ENCODE data around the gene ABHD11. TPM values are rescaled to one million over a fixed set of nuclear protein-coding genes. Genes with fewer than 3 reads are reported as not detected.
"Not testable (repeated sequence)": the region's sequence is repeated elsewhere in the genome, so short reads cannot be mapped to it uniquely, and the experiment has no call there.

The ABHD11 gene
- total RNA-seq, 1 experiment from 2014 or later: 18.9 TPM

- H3K36me3 Mint-ChIP-seq (ENCODE audit: insufficient read depth, unreplicated experiment): peaks cover 6% of the 10 kb centered on the region
- peaks cover 28% of the 10 kb centered on the region for H3K4me1 Mint-ChIP-seq (ENCODE audit: insufficient read depth, unreplicated experiment)
- no peaks in the 10 kb centered on the region for H3K27me3 Mint-ChIP-seq (ENCODE audit: insufficient read depth, unreplicated experiment)
- no TSS peak for BruUV-seq (replicated peaks)
- no peak overlapping the region for H3K27ac Mint-ChIP-seq (ENCODE audit: low read depth, unreplicated experiment)
- ChIA-PET CTCF (interaction anchor here (0.6 to 3.2 kb wide), 5 partner anchors 10 to 139 kb away, joined by 3 to 18 read pairs (median 5); no protein-coding TSS in a partner anchor), POLR2A (interaction anchor here (0.6 to 3.1 kb wide), 11 partner anchors 10 to 459 kb away, joined by 3 to 18 read pairs (median 4); partner anchors contain the start of gene ABHD11)
- intact Hi-C loops (cut with micrococcal nuclease): no loop called here
- peak; percentile 97 for DNase-seq (ENCODE audit: unreplicated experiment)
- no peaks in the 10 kb centered on the region for H3K9me3 Mint-ChIP-seq (ENCODE audit: unreplicated experiment)
- TF ChIP-seq CTCF (IDR thresholded peaks at IDR 0.05; ENCODE audit: unreplicated experiment): no peak
- peak overlapping the region; percentile 53 for H3K4me3 Mint-ChIP-seq (ENCODE audit: unreplicated experiment)
These were observed 22.8 kb downstream of the ABHD11 start for GRCh38 chr7:73715648-73716317.

- BruUV-seq (replicated peaks); H3K27me3 Mint-ChIP-seq (ENCODE audit: insufficient read depth, unreplicated experiment); H3K9me3 Mint-ChIP-seq (ENCODE audit: unreplicated experiment); H3K4me3 Mint-ChIP-seq (ENCODE audit: unreplicated experiment); DNase-seq (ENCODE audit: unreplicated experiment); intact Hi-C loops (cut with micrococcal nuclease); H3K27ac Mint-ChIP-seq (ENCODE audit: low read depth, unreplicated experiment): not testable (repeated sequence)
- Mint-ChIP-seq H3K4me1 (ENCODE audit: insufficient read depth, unreplicated experiment) (peaks cover 22% of the 10 kb centered on the region), H3K36me3 (ENCODE audit: insufficient read depth, unreplicated experiment) (peaks cover 11% of the 10 kb centered on the region)
- ChIA-PET POLR2A (interaction anchor here (0.7 to 1.1 kb wide), 2 partner anchors 12 to 14 kb away, joined by 3 to 4 read pairs; no protein-coding TSS in a partner anchor), CTCF (interaction anchor here (0.7 to 1.8 kb wide), 5 partner anchors 8 to 106 kb away, joined by 3 to 9 read pairs (median 3); no protein-coding TSS in a partner anchor)
These were observed 25.3 kb downstream of the ABHD11 start for GRCh38 chr7:73713319-73713718.

GRCh38 chr7:73712773-73713172 lies 25.8 kb downstream of the ABHD11 start:
- Mint-ChIP-seq H3K4me3 (ENCODE audit: unreplicated experiment) (no peak overlapping the region), H3K4me1 (ENCODE audit: insufficient read depth, unreplicated experiment) (peaks cover 17% of the 10 kb centered on the region), H3K27me3 (ENCODE audit: insufficient read depth, unreplicated experiment) (no peaks in the 10 kb centered on the region), H3K36me3 (ENCODE audit: insufficient read depth, unreplicated experiment) (peaks cover 9% of the 10 kb centered on the region), H3K9me3 (ENCODE audit: unreplicated experiment) (no peaks in the 10 kb centered on the region), H3K27ac (ENCODE audit: low read depth, unreplicated experiment) (no peak overlapping the region)
- BruUV-seq (replicated peaks): no TSS peak
- DNase-seq (ENCODE audit: unreplicated experiment): no peak
- POLR2A ChIA-PET: interaction anchor here (0.7 to 1.1 kb wide), 2 partner anchors 13 kb away, joined by 3 to 4 read pairs; no protein-coding TSS in a partner anchor
- TF ChIP-seq CTCF (IDR thresholded peaks at IDR 0.05; ENCODE audit: unreplicated experiment): no peak
- CTCF ChIA-PET: interaction anchor here (0.6 to 2.3 kb wide), 2 partner anchors 11 to 99 kb away, joined by 4 to 14 read pairs; no protein-coding TSS in a partner anchor
- intact Hi-C loops (cut with micrococcal nuclease): no loop called here

GRCh38 chr7:73708961-73709549 lies 29.5 kb downstream of the ABHD11 start:
- DNase-seq (ENCODE audit: unreplicated experiment): no peak
- no TSS peak for BruUV-seq (replicated peaks)
- H3K27me3 Mint-ChIP-seq (ENCODE audit: insufficient read depth, unreplicated experiment): no peaks in the 10 kb centered on the region
- no peak overlapping the region for H3K4me3 Mint-ChIP-seq (ENCODE audit: unreplicated experiment)
- peaks cover 27% of the 10 kb centered on the region for H3K36me3 Mint-ChIP-seq (ENCODE audit: insufficient read depth, unreplicated experiment)
- ChIA-PET CTCF (interaction anchor here (0.7 to 1.1 kb wide), 3 partner anchors 11 to 16 kb away, joined by 3 to 5 read pairs (median 4); no protein-coding TSS in a partner anchor), POLR2A (interaction anchor here (0.7 kb wide), 1 partner anchor 124 kb away, joined by 3 read pairs; no protein-coding TSS in a partner anchor)
- H3K27ac Mint-ChIP-seq (ENCODE audit: low read depth, unreplicated experiment): no peak overlapping the region
- peaks cover 25% of the 10 kb centered on the region for H3K4me1 Mint-ChIP-seq (ENCODE audit: insufficient read depth, unreplicated experiment)
- intact Hi-C loops (cut with micrococcal nuclease): no loop called here
- TF ChIP-seq CTCF (IDR thresholded peaks at IDR 0.05; ENCODE audit: unreplicated experiment): no peak
- H3K9me3 Mint-ChIP-seq (ENCODE audit: unreplicated experiment): no peaks in the 10 kb centered on the region
